Activated CD8-positive, alpha-beta T cell treated with anti-CD3 and anti-CD28 coated beads, Interleukin-2, amount 10 ng/mL, durations not matched to agents 7 days and 5 days (primary cell): ENCODE data around the gene SAA2. TPM values are rescaled to one million over a fixed set of nuclear protein-coding genes. Genes with fewer than 3 reads are reported as not detected.
"Not testable (repeated sequence)": the region's sequence is repeated elsewhere in the genome, so short reads cannot be mapped to it uniquely, and the experiment has no call there.

Source experiments
- ATAC-seq: fragments of 150-1000 bp; cut with Tn5 transposase; one replicate; pipeline ENCODE4 v1.10.0; 2021; ENCODE audit warnings: moderate library complexity
- CTCF ChIA-PET: fragments of 350-600 bp; sonication (Branson Sonifier 250); formaldehyde crosslinking; loops from one replicate; lab custom pipeline; 2021; ENCODE audit warnings: antibody characterized with exemption; lab: Charles Lee
- POLR2A ChIA-PET: fragments of 350-600 bp; sonication (Branson Sonifier 250); formaldehyde crosslinking; loops from one replicate; lab custom pipeline; 2021; ENCODE audit warnings: antibody characterized with exemption; lab: Charles Lee
- DNase-seq: peaks from one replicate; pipeline ENCODE4 v3.0.0-alpha.2; 2020
- H3K27ac Mint-ChIP-seq: one replicate; pipeline ENCODE4 v1.8.0; 2021; ENCODE audit warnings: mild to moderate bottlenecking, mixed read lengths
- H3K27me3 Mint-ChIP-seq: one replicate; pipeline ENCODE4 v1.8.0; 2021; ENCODE audit warnings: low read depth, mixed read lengths
- H3K36me3 Mint-ChIP-seq: one replicate; pipeline ENCODE4 v1.8.0; 2021; ENCODE audit warnings: low read depth, mixed read lengths
- H3K4me1 Mint-ChIP-seq: one replicate; pipeline ENCODE4 v1.8.0; 2021; ENCODE audit warnings: low read depth, mixed read lengths
- H3K4me3 Mint-ChIP-seq: one replicate; pipeline ENCODE4 v1.8.0; 2021; ENCODE audit warnings: mild to moderate bottlenecking, mixed read lengths
- H3K9me3 Mint-ChIP-seq: one replicate; pipeline ENCODE4 v1.8.0; 2022; ENCODE audit warnings: mixed read lengths; ENCODE audit not compliant: insufficient read depth
- total RNA-seq, 2 experiments: library from RNA; stranded (reverse); gene quantifications; one replicate each; pipeline ENCODE4 v1.2.3, GENCODE V29; 2021

SAA2 gene
- total RNA-seq, 2 experiments from 2014 or later = not detected

GRCh38 chr11:18247191-18247581 is 1.3 kb downstream of the SAA2 start:
- CTCF ChIA-PET, DNase-seq, ATAC-seq, H3K4me3 Mint-ChIP-seq, H3K27me3 Mint-ChIP-seq, H3K9me3 Mint-ChIP-seq, H3K36me3 Mint-ChIP-seq: not testable (repeated sequence)
- Mint-ChIP-seq H3K27ac (peak overlapping the region; percentile 86), H3K4me1 (peaks cover 37% of the 10 kb centered on the region)
- POLR2A ChIA-PET = interaction anchor here (0.9 kb wide), 1 partner anchor 74 kb away, joined by 3 read pairs; the partner anchor contains the start of gene HPS5

DNA sequence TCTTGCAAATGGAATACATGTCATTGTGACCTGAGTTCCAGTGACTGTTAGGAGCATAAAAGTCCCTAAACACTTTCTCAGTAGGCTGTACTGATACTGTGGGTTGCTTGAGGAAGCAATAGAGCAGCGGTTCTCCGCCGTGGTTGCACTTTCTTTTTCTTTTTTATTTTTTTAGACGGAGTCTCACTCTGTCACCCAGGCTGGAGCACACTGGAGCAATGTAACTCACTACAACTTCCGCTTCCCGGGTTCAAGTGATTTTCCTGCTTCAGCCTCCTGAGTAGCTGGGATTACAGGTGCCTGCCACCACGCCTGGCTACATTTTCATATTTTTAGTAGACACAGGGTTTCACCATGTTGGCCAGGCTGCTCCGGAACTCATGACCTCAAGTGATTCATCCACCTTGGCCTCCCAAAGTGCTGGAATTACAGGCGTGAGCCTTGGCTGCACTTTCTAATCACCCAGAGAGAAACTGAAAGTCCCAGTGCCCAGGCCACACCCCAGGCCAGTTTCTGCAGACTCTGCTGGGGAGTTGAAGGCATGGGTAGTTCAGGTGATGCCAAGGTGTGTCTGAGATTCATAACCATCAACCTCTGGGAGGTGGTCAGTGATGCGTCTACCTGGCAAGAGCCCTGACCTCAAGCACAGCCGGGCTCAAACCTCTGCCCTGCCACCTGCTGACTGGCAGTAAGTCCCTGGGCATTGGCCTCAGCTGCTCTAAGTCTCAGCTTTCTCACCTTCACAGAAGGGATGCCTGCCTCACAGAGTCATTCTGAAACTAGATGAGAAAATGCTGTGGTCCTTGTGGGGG is 1.9 kb downstream of the SAA2 start:
- H3K4me3 Mint-ChIP-seq = peak overlapping the region; percentile 65
- peaks cover 37% of the 10 kb centered on the region for H3K4me1 Mint-ChIP-seq
- H3K27ac Mint-ChIP-seq = peak overlapping the region; percentile 86
- H3K27me3 Mint-ChIP-seq, H3K9me3 Mint-ChIP-seq, CTCF ChIA-PET, H3K36me3 Mint-ChIP-seq: not testable (repeated sequence)
- ATAC-seq (peak; percentile 68), DNase-seq (peak; percentile 48)
- POLR2A ChIA-PET = interaction anchor here (0.9 to 3.6 kb wide), 3 partner anchors 75 to 149 kb away, joined by 3 to 27 read pairs (median 6); partner anchors contain the start of genes HPS5 and LDHA

DNA sequence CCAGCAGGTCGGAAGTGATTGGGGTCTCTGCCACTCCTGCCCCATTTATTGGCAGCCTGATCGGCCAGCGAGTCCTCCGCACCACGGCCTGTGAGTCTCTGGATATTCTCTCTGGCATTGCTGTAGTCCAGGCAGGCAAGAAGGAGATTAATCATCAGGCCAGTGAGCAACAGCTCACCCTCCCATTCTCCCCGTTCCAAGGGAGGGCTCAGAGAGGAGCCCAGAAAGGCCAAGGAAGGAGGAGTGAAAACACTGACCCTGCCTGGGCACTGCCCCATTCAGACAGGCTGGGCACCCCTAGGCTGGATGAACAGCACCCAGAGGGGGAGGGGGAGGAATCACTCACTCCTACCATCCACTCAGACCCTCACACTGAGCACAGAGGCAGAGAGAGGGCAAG is 3.1 kb downstream of the SAA2 start:
- H3K4me1 Mint-ChIP-seq = peaks cover 37% of the 10 kb centered on the region
- no peak overlapping the region for H3K27ac Mint-ChIP-seq
- ATAC-seq (no peak), DNase-seq (peak; percentile 9)
- no peaks in the 10 kb centered on the region for H3K9me3 Mint-ChIP-seq
- no peak overlapping the region for H3K4me3 Mint-ChIP-seq
- CTCF ChIA-PET = interaction anchor here (1.0 to 2.5 kb wide), 4 partner anchors 52 to 281 kb away, joined by 3 to 18 read pairs (median 10); partner anchors contain the start of gene TSG101
- peaks cover 12% of the 10 kb centered on the region for H3K27me3 Mint-ChIP-seq
- POLR2A ChIA-PET = interaction anchor here (1.3 to 3.6 kb wide), 2 partner anchors 76 to 150 kb away, joined by 3 to 27 read pairs; partner anchors contain the start of genes HPS5 and LDHA
- H3K36me3 Mint-ChIP-seq = no peaks in the 10 kb centered on the region

- no peaks in the 10 kb centered on the region for H3K9me3 Mint-ChIP-seq
- no peaks in the 10 kb centered on the region for H3K36me3 Mint-ChIP-seq
- peak overlapping the region; percentile 5 for H3K27ac Mint-ChIP-seq
- ChIA-PET CTCF (interaction anchor here (0.5 to 2.5 kb wide), 79 partner anchors 9 to 565 kb away, joined by 3 to 40 read pairs (median 5); partner anchors contain the start of genes GTF2H1, HPS5, LDHA and SPTY2D1), POLR2A (interaction anchor here (0.8 to 3.6 kb wide), 6 partner anchors 77 to 164 kb away, joined by 3 to 27 read pairs (median 6); partner anchors contain the start of genes GTF2H1 and LDHA)
- ATAC-seq (peak; percentile 45), DNase-seq (peak; percentile 83)
- no peak overlapping the region for H3K4me3 Mint-ChIP-seq
- H3K4me1 Mint-ChIP-seq = peaks cover 37% of the 10 kb centered on the region
- H3K27me3 Mint-ChIP-seq = peaks cover 19% of the 10 kb centered on the region
Observed at GRCh38 chr11:18243783-18244362, 4.6 kb downstream of the SAA2 start.

DNA sequence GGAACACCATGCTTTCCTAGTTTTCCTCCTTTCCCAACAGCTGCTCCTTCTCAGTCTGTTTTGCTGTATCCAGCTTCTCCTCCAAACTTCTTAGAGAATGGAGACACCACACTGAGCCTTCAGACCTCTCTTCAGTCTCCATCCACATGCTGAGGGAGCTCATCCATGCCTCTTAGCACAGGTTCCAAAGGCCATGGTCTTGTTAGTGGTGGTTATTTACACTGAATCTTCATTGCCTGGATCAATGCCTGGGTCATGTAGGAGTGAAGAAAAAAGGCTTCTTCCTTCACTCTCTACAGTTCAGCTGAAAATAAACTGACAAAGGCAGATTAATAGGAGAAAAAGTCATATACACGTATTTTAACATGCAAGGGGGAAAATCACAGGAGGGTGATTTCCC is 8.8 kb downstream of the SAA2 start:
- no peak overlapping the region for H3K27ac Mint-ChIP-seq
- no peak for DNase-seq
- no peaks in the 10 kb centered on the region for H3K36me3 Mint-ChIP-seq
- ChIA-PET CTCF (no interaction called here), POLR2A (interaction anchor here (0.6 kb wide), 1 partner anchor 23 kb away, joined by 3 read pairs; no protein-coding TSS in a partner anchor)
- peaks cover 9% of the 10 kb centered on the region for H3K4me1 Mint-ChIP-seq
- H3K27me3 Mint-ChIP-seq = peaks cover 45% of the 10 kb centered on the region
- H3K4me3 Mint-ChIP-seq = no peak overlapping the region
- ATAC-seq = no peak
- H3K9me3 Mint-ChIP-seq = no peaks in the 10 kb centered on the region

- ChIA-PET POLR2A (no interaction called here), CTCF (no interaction called here)
- Mint-ChIP-seq H3K9me3 (no peaks in the 10 kb centered on the region), H3K4me1 (no peaks in the 10 kb centered on the region), H3K36me3 (no peaks in the 10 kb centered on the region), H3K27me3 (peaks cover 55% of the 10 kb centered on the region), H3K27ac (no peak within 1 kb of the TSS), H3K4me3 (no peak within 1 kb of the TSS)
- ATAC-seq = no peak
- DNase-seq = no peak
Observed at GRCh38 chr11:18236664-18237356, 11.7 kb downstream of the SAA2 start, which contains the start of gene SAA4. Gene SAA4, minus strand, starts transcription at chr11:18236802. Its CDS starts 876 bp downstream, at chr11:18235926.

DNA sequence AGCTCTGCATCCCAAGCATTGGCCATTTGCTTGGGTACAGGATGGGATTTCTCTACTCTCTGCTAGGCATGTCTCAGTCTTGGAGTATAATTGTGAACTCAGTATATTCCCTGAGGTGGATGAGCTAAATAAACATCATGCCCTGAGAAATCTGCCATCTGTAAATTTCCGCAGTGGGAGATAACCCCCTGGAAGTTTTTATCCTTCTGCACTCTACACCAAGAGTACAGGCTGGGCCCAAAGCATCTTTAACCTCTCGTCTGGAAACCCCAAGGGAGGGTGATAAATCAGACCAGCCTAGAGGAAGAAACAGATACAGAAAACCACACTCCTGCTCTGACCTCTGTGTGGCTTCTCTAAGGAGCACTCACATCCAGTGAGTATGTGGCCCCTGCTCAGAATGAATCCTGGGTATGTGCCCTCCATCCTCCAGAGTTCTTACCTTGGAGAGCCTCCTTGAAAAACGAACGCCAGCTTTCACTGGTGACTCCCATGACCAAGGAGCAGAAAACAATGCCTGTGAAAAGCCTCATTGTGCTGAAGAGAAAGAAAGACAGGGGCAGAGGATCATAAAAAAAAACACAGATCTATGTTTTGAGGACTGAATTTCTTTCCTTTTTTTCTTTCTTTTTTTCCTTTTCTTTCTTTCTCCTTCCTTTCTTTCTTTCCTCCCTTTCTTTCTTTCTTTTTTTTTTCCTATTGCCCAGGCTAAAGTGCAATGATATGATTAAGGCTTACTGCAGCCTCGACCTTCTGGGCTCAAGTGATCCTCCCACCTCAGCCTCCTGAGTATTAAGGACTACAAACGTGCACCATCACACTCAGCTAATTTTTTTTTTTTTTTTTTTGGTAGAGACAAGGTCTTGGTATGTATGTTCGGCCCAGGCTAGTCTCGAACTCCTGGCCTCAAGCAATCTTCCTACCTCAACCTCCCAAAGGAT is 12.8 kb downstream of the SAA2 start:
- DNase-seq (no peak), ATAC-seq (no peak)
- Mint-ChIP-seq H3K27ac (no peak overlapping the region), H3K9me3 (no peaks in the 10 kb centered on the region), H3K36me3 (no peaks in the 10 kb centered on the region), H3K4me1 (no peaks in the 10 kb centered on the region), H3K27me3 (peaks cover 48% of the 10 kb centered on the region), H3K4me3 (no peak overlapping the region)
- POLR2A ChIA-PET = no interaction called here
- CTCF ChIA-PET = interaction anchor here (0.8 to 1.8 kb wide), 2 partner anchors 8 to 10 kb away, joined by 3 to 14 read pairs; no protein-coding TSS in a partner anchor

DNA sequence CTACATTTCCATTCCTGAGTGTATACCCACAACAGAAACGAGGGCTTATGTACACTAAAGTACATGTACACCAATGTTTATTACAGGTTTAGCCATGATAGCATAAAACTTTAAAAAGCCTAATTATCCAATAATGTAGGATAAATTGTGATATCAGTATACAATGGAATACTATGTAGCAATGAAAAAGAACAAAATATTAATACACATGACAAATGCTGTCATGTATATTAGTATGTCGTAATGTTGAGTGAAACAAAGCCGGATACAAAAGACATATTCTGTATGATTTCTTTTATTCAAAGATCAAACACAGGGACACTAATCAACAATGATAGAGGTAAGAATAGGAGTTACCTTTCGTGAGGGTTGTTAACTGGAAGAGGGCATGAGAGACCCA is 14.6 kb downstream of the SAA2 start:
- no peak overlapping the region for H3K4me3 Mint-ChIP-seq
- ATAC-seq (no peak), DNase-seq (no peak)
- H3K27me3 Mint-ChIP-seq = peaks cover 38% of the 10 kb centered on the region
- H3K9me3 Mint-ChIP-seq = no peaks in the 10 kb centered on the region
- no peaks in the 10 kb centered on the region for H3K4me1 Mint-ChIP-seq
- no peaks in the 10 kb centered on the region for H3K36me3 Mint-ChIP-seq
- CTCF ChIA-PET = interaction anchor here (1.8 kb wide), 1 partner anchor 10 kb away, joined by 14 read pairs; no protein-coding TSS in a partner anchor
- H3K27ac Mint-ChIP-seq = no peak overlapping the region
- POLR2A ChIA-PET = no interaction called here

DNA sequence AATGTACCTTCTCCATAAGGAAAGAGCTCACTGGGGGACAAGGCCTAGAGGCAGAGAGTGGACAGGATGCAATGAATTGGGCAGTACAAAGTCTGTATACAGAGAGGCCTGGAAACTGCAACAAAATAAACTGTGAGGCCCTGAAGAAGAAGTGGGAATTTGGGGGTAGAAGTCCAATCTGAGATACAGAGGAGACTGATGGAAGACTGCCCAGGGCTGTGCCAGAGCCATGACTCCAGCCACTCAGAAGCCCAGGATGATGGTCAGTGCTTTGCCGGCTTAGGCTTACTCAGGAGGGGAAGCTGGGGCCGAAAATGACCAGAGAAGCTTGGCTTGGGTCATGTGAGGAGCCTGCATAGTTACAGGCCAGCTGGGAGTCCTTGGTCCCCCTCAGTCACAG is 17.6 kb downstream of the SAA2 start:
- Mint-ChIP-seq H3K4me1 (no peaks in the 10 kb centered on the region), H3K27me3 (peaks cover 27% of the 10 kb centered on the region), H3K4me3 (no peak overlapping the region), H3K27ac (no peak overlapping the region), H3K36me3 (no peaks in the 10 kb centered on the region), H3K9me3 (no peaks in the 10 kb centered on the region)
- ChIA-PET CTCF (interaction anchor here (0.8 to 1.0 kb wide), 3 partner anchors 13 to 27 kb away, joined by 3 to 4 read pairs (median 3); no protein-coding TSS in a partner anchor), POLR2A (no interaction called here)
- ATAC-seq = no peak
- no peak for DNase-seq

- Mint-ChIP-seq H3K27ac (no peak overlapping the region), H3K9me3 (no peaks in the 10 kb centered on the region), H3K36me3 (no peaks in the 10 kb centered on the region), H3K27me3 (peaks cover 19% of the 10 kb centered on the region), H3K4me3 (no peak overlapping the region), H3K4me1 (no peaks in the 10 kb centered on the region)
- ChIA-PET POLR2A (no interaction called here), CTCF (interaction anchor here (1.0 kb wide), 1 partner anchor 114 kb away, joined by 3 read pairs; no protein-coding TSS in a partner anchor)
- no peak for DNase-seq
- ATAC-seq = no peak
Observed at GRCh38 chr11:18229501-18229900, 19.0 kb downstream of the SAA2 start.
